ENCODE data around the gene SLC9A9. TPM values are rescaled to one million over a fixed set of nuclear protein-coding genes. Genes with fewer than 3 reads are reported as not detected.

SLC9A9 gene
- total RNA-seq, 2 donors from 2014 or later = 23.6 to 31.0 TPM

- Histone ChIP-seq H3K27ac (no peak overlapping the region), H3K27me3 (replicated peaks; ENCODE audit: insufficient read depth) (no peaks in the 10 kb centered on the region), H3K4me3 (no peak overlapping the region), H3K4me1 (replicated peaks) (peaks cover 9% of the 10 kb centered on the region), H3K9me3 (no peaks in the 10 kb centered on the region), H3K36me3 (no peaks in the 10 kb centered on the region)
- WGBS = 50% methylated on average over 3 of the region's 3 CpGs
- intact Hi-C loops (cut with DNase I) = no loop called here
- TF ChIP-seq POLR2A (IDR thresholded peaks at IDR 0.05) (no peak), CTCF (IDR thresholded peaks at IDR 0.05) (no peak)
- DNase-seq (ENCODE audit: low spot score) = no peak
Measured at GRCh38 chr3:143824735-143825385, 23.4 kb downstream of the SLC9A9 start.

DNA sequence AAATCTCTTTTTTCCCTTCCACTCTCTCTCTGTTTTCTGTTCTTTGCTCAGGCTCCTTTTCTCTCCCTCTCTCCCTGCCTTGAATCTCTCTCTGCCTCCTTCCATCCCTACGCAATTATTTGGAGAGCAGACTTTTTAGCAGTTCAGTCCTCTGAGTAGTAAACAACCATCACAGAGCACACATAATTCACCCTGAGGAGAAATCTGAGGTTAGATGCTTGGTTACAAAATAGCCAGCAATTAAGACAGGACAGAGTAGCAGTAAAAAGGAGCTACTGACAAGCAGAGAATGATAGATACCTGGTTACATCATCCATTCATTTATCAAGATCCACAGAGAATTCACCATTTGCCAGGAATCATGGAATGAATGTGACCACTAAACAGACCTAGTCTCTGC lies 25.5 kb downstream of the SLC9A9 start:
- H3K27me3 ChIP-seq (replicated peaks; ENCODE audit: insufficient read depth) = no peaks in the 10 kb centered on the region
- H3K9me3 ChIP-seq = no peaks in the 10 kb centered on the region
- 64% methylated on average over 1 of the region's 1 CpG for WGBS
- no peaks in the 10 kb centered on the region for H3K36me3 ChIP-seq
- intact Hi-C loops (cut with DNase I) = no loop called here
- no peak for TF ChIP-seq POLR2A (IDR thresholded peaks at IDR 0.05)
- TF ChIP-seq CTCF (IDR thresholded peaks at IDR 0.05) = no peak
- no peak for TF ChIP-seq POLR2AphosphoS5 (IDR thresholded peaks at IDR 0.05)
- H3K4me1 ChIP-seq (replicated peaks) = peaks cover 9% of the 10 kb centered on the region
- no peak overlapping the region for H3K27ac ChIP-seq
- no peak overlapping the region for H3K4me3 ChIP-seq
- no peak for DNase-seq (ENCODE audit: low spot score)

GRCh38 chr3:143822374-143822773 lies 25.9 kb downstream of the SLC9A9 start:
- peaks cover 9% of the 10 kb centered on the region for H3K4me1 ChIP-seq (replicated peaks)
- TF ChIP-seq CTCF (IDR thresholded peaks at IDR 0.05) = no peak
- no peak for TF ChIP-seq POLR2A (IDR thresholded peaks at IDR 0.05)
- TF ChIP-seq POLR2AphosphoS5 (IDR thresholded peaks at IDR 0.05) = no peak
- H3K9me3 ChIP-seq = no peaks in the 10 kb centered on the region
- 72% methylated on average over 3 of the region's 3 CpGs for WGBS
- intact Hi-C loops (cut with DNase I) = no loop called here
- no peak overlapping the region for H3K4me3 ChIP-seq
- no peak overlapping the region for H3K27ac ChIP-seq
- no peaks in the 10 kb centered on the region for H3K27me3 ChIP-seq (replicated peaks; ENCODE audit: insufficient read depth)
- DNase-seq (ENCODE audit: low spot score) = no peak
- no peaks in the 10 kb centered on the region for H3K36me3 ChIP-seq

- Histone ChIP-seq H3K9me3 (no peaks in the 10 kb centered on the region), H3K27me3 (replicated peaks; ENCODE audit: insufficient read depth) (no peaks in the 10 kb centered on the region), H3K36me3 (no peaks in the 10 kb centered on the region), H3K4me3 (no peak overlapping the region), H3K27ac (no peak overlapping the region), H3K4me1 (replicated peaks) (peaks cover 9% of the 10 kb centered on the region)
- WGBS = 73% methylated on average over 4 of the region's 4 CpGs
- TF ChIP-seq CTCF (IDR thresholded peaks at IDR 0.05) = no peak
- TF ChIP-seq POLR2AphosphoS5 (IDR thresholded peaks at IDR 0.05) = no peak
- no peak for TF ChIP-seq POLR2A (IDR thresholded peaks at IDR 0.05)
- intact Hi-C loops (cut with DNase I) = no loop called here
- no peak for DNase-seq (ENCODE audit: low spot score)
Measured at GRCh38 chr3:143821862-143822261, 26.4 kb downstream of the SLC9A9 start.

DNA sequence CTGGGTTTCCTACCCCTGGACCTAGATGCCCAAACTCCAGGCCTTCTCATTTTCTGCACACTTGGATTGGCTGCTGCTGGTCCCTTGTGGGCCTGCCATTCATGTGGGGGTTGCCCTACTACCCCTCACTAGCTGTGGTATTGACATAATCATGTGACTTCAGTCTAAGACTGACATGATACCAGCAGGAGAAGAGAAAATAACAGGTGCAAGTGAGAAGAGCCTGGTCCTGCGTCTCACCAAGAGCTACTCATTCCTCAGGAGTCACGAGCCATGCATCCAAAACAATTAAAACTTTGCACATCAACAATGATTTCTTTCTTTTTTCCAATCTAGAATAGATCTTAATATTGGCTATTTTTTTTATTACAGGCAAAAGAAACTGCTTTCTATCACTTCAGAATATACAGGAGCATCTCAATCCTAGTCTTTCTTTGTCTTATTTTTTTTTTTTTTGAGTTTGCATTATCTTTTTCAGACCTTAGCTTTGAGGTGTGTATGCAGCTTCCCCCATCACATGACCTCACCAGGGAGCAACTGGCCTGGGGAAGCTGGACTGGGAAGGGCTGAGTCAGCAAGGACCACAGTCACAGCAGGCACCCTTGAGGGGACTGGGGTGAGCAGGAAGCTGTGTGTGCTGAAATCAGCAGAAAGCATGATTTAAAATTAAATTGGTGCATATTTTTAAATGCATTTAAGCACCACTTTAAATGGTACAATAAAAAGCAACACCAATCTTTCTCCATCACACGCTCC lies 27.6 kb downstream of the SLC9A9 start:
- 75% methylated on average over 3 of the region's 3 CpGs for WGBS

More for the DNA sequence above, 27.6 kb downstream of the SLC9A9 start:
- H3K4me3 ChIP-seq = no peak overlapping the region
- H3K9me3 ChIP-seq = no peaks in the 10 kb centered on the region
- H3K36me3 ChIP-seq = no peaks in the 10 kb centered on the region
- TF ChIP-seq POLR2AphosphoS5 (IDR thresholded peaks at IDR 0.05) = no peak
- TF ChIP-seq CTCF (IDR thresholded peaks at IDR 0.05) = no peak
- no peak for TF ChIP-seq POLR2A (IDR thresholded peaks at IDR 0.05)
- no peak overlapping the region for H3K27ac ChIP-seq
- no peaks in the 10 kb centered on the region for H3K4me1 ChIP-seq (replicated peaks)
- no peak for DNase-seq (ENCODE audit: low spot score)
- no peaks in the 10 kb centered on the region for H3K27me3 ChIP-seq (replicated peaks; ENCODE audit: insufficient read depth)
- intact Hi-C loops (cut with DNase I) = no loop called here

All from prostate gland (tissue), 2 donors.